ENCODE data around the gene TSC1. TPM values are rescaled to one million over a fixed set of nuclear protein-coding genes. Genes with fewer than 3 reads are reported as not detected.

TSC1 gene
- total and polyA plus RNA-seq, 12 donors: 29.4 to 87.7 (median 43.9) TPM

GRCh38 chr9:132975961-132976360, 31.5 kb upstream of the TSC1 start:
- no peaks in the 10 kb centered on the region for H3K9me3 ChIP-seq (replicated peaks in 1 of 3)
- H3K27ac ChIP-seq: no peak overlapping the region
- no peak for TF ChIP-seq POLR2A (IDR thresholded peaks at IDR 0.05)
- TF ChIP-seq CTCF (IDR thresholded peaks at IDR 0.05): no peak
- no peak overlapping the region for H3K4me3 ChIP-seq
- DNase-seq: no peak
- intact Hi-C loops (cut with DNase I): no loop called here
- 57 to 66% (median 61%) methylated on average over 6 of the region's 6 CpGs for WGBS, 4 donors
- peaks cover 8% of the 10 kb centered on the region for H3K27me3 ChIP-seq
- no peaks in the 10 kb centered on the region for H3K36me3 ChIP-seq (replicated peaks in 1 of 2)
- no peaks in the 10 kb centered on the region for H3K4me1 ChIP-seq (replicated peaks in 1 of 2)

- H3K36me3 ChIP-seq (replicated peaks in 1 of 2): no peaks in the 10 kb centered on the region
- intact Hi-C loops (cut with DNase I): no loop called here
- 79 to 94% (median 85%) methylated on average over 5 of the region's 5 CpGs for WGBS, 4 donors
- TF ChIP-seq CTCF (IDR thresholded peaks at IDR 0.05): no peak
- no peak for TF ChIP-seq POLR2A (IDR thresholded peaks at IDR 0.05)
- H3K4me3 ChIP-seq: no peak overlapping the region
- peaks cover 11% of the 10 kb centered on the region for H3K27me3 ChIP-seq
- no peaks in the 10 kb centered on the region for H3K9me3 ChIP-seq (replicated peaks in 1 of 3)
- H3K27ac ChIP-seq: no peak overlapping the region
- DNase-seq: no peak
- no peaks in the 10 kb centered on the region for H3K4me1 ChIP-seq (replicated peaks in 1 of 2)
Measured at GRCh38 chr9:132973713-132974112, 29.3 kb upstream of the TSC1 start.

- TF ChIP-seq POLR2A (IDR thresholded peaks at IDR 0.05) (no peak), CTCF (IDR thresholded peaks at IDR 0.05) (no peak)
- H3K4me3 ChIP-seq: no peak overlapping the region
- DNase-seq: no peak
- H3K27me3 ChIP-seq: peaks cover 10% of the 10 kb centered on the region
- no peak overlapping the region for H3K27ac ChIP-seq
- WGBS, 4 donors: 59 to 84% (median 68%) methylated on average over 4 to 18 of the region's 18 CpGs
- no peaks in the 10 kb centered on the region for H3K36me3 ChIP-seq (replicated peaks in 1 of 2)
- no peaks in the 10 kb centered on the region for H3K4me1 ChIP-seq (replicated peaks in 1 of 2)
- no peaks in the 10 kb centered on the region for H3K9me3 ChIP-seq (replicated peaks in 1 of 3)
- intact Hi-C loops (cut with DNase I): no loop called here
Measured at GRCh38 chr9:132973166-132973565, 28.8 kb upstream of the TSC1 start.

- Histone ChIP-seq H3K9me3 (replicated peaks in 1 of 3) (no peaks in the 10 kb centered on the region), H3K27me3 (peaks cover 11% of the 10 kb centered on the region), H3K4me3 (no peak overlapping the region), H3K27ac (no peak overlapping the region), H3K36me3 (replicated peaks in 1 of 2) (no peaks in the 10 kb centered on the region), H3K4me1 (replicated peaks in 1 of 2) (no peaks in the 10 kb centered on the region)
- DNase-seq: no peak
- intact Hi-C loops (cut with DNase I): no loop called here
- WGBS, 4 donors: 82 to 87% (median 84%) methylated on average over 8 to 16 of the region's 16 CpGs
- no peak for TF ChIP-seq CTCF (IDR thresholded peaks at IDR 0.05)
Measured at GRCh38 chr9:132970324-132971062, 26.1 kb upstream of the TSC1 start.
